Fibroblast of the aortic adventitia (primary cell): ENCODE data around the gene NINJ1. TPM values are rescaled to one million over a fixed set of nuclear protein-coding genes. Genes with fewer than 3 reads are reported as not detected.

Source experiments
- DNase-seq: peaks from one replicate; pipeline ENCODE4 v3.0.0-alpha.2; 2010; ENCODE audit warnings: low read depth
- H3K4me3 ChIP-seq: 2 replicates; pipeline ENCODE4 v1.5.1; 2011; ENCODE audit warnings: low read depth, mild to moderate bottlenecking, control low read depth, low read length, moderate library complexity
- CTCF ChIP-seq: IDR thresholded peaks from 2 replicates; pipeline ENCODE4 v1.5.1; 2011; ENCODE audit warnings: mild to moderate bottlenecking, low read length, control low read depth, inconsistent platforms; ENCODE audit not compliant: insufficient read depth
- total RNA-seq: library from RNA; depleted of rRNA; stranded (reverse); fragments of >200 nt; gene quantifications from 2 replicates; pipeline ENCODE4 v1.2.3, GENCODE V29; 2012; ENCODE audit warnings: low replicate concordance

NINJ1 gene
- total RNA-seq, 1 donor: 14.6 TPM

DNA sequence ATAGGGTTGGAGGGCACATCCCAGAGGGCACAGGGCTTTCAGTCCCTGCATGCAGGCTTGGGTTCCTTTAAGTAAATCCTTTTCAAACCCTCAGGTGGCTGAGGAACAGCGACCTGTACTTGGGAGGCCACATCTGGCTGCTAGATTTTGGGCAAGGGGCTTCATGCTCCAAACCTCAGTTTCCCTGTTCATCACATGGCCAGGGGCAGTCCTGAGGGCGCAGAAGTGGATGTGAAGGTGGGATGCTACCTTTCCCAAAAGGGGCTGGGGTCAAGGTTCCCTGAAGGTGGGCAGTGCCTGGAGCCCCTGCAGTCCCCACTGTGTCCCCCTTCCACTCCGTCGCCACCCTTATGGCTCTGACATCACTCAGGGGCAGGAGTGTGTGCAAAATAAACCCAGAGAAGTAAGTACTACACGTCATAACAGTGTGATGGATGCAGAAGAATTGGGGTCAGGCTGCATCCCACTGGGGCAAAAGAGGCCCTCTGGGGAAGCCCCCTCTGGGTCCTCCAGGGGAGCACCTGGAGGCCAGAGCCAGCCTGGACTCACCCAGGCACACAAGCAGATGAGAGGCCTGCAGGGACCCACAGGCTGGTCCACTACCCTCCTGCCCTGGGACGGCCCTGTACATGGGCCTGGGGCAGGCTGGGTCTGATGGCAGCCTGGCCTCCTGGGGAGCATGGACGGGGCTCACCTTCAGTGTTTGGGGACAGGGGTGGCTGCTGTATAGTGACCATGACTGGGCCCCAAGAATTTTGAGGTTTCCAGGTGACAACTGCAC, 40.0 kb downstream of the NINJ1 start:
- H3K4me3 ChIP-seq: no peak overlapping the region
- no peak for DNase-seq
- TF ChIP-seq CTCF: no peak

DNA sequence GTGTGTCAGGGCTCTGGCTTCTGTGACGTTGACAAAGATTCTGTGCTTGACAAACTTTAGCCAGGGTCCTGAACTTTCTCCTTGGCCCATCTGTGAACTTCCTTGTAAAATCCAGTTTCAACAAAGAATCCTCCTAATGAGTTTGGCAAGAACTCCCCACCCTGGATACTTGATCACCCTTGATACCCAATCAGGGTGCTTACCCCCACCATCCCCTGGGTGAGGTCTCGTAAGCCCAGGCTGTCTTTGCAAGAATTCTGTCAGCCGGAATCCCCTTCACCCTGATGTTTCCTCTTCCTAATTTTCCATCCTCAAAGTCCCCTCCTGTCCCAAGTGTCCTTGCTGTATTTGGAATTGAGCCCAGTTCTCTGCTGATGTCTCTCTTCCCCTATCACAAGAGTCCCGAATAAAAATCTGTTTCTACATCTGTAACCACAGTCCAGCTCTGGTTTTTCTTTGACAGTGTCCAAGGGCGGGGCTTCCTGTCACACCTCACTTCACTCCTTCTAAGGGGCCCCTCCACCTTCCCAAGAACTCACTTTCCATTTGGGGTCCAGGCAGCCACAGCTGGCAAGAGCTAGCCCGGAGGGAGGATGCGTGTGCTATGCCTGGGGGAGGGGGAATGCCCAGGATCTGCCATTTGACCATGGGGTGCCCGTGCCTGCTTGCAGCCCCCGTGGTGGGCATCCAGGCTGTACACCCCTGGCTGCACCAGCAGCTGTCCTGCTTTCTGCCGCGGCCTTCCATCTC, 40.7 kb downstream of the NINJ1 start:
- H3K4me3 ChIP-seq: no peak overlapping the region
- no peak for TF ChIP-seq CTCF
- DNase-seq: no peak

DNA sequence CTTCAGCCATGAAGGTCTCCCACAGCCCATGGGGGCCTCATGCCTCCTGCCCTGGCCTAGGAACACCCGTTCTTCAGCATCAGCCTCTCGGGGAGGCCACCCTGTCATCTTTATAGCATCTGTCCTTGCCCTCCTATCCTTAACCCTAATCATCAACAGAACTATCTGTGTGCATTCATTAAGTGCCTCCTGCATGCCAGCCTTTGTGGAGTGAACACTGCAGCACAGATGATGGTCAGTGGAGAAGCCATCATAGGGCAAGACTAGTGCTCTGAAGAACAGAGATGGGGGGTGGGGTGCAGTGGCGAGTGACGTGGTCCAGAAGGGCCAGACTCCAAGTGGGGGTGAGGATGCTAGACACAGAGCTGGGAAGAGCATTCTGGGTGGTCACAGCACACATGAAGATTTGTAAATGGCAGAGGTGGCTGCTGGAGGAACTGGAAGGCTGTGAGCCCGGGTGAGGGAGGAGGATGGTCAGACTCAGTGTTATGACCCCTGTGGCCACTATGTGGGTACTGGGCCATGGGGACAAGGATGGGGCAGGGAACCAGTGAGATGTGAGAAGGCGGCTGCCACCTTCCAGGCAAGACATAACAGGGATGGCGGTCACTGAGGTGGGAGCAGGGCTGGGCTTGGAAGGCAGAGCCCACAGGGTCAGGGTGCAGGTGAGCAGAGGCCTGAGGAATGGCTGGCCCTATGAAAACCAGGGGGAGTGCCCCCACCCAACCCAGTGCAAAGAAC, 41.6 kb downstream of the NINJ1 start:
- no peak for DNase-seq
- no peak for TF ChIP-seq CTCF

DNA sequence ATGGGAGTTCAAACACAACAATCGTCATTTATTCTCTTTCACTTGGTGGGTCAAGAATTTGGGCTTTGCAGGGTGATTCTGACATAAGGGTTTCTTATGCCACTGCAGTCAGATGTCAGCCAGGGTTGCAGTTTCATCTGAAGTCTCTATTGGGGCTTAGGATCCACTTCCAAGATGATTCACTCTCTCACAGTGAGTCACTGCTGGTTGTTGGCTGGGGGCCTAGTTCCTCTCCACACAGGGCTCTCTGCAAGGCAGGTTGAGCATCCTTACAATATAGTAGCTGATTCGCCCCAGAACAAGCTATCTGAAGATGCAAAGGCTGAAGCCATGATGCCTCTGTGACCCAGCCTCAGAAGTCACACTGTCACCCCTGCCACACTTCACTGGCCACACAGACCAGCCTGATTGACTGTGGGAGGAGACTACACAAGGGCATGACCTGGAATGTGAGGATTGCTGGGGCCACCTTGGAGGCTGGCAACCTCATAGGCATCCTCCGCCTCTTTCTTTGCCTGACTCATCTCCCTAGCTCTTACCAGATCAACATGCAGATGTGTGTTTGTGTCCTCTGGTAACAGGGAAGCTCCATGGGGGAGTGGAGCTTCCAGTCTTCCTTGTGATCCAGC, 42.5 kb downstream of the NINJ1 start:
- TF ChIP-seq CTCF: no peak
- DNase-seq: peak; percentile 82

More for the DNA sequence above, 41.6 kb downstream of the NINJ1 start:
- no peak overlapping the region for H3K4me3 ChIP-seq

GRCh38 chr9:93091056-93091452, 43.0 kb downstream of the NINJ1 start:
- no peak for DNase-seq
- H3K4me3 ChIP-seq: no peak overlapping the region
- TF ChIP-seq CTCF: no peak

More for the DNA sequence above, 42.5 kb downstream of the NINJ1 start:
- no peak overlapping the region for H3K4me3 ChIP-seq

GRCh38 chr9:93090091-93090655, 43.9 kb downstream of the NINJ1 start:
- DNase-seq: no peak
- H3K4me3 ChIP-seq: no peak overlapping the region
- TF ChIP-seq CTCF: no peak
